ENCODE data around the gene NELL2. TPM values are rescaled to one million over a fixed set of nuclear protein-coding genes. Genes with fewer than 3 reads are reported as not detected.

NELL2 gene
- total RNA-seq, 1 experiment from 2014 or later = 1.1 TPM

- no peak for TF ChIP-seq EGR1 (IDR thresholded peaks at IDR 0.05; ENCODE audit: low read depth)
- no peak for TF ChIP-seq EZH2 (IDR thresholded peaks at IDR 0.05)
- no peak for TF ChIP-seq ELF1 (IDR thresholded peaks at IDR 0.05; ENCODE audit: borderline replicate concordance, low read depth)
- TF ChIP-seq POLR2AphosphoS5 (IDR thresholded peaks at IDR 0.05; ENCODE audit: low read depth, low read length) = no peak
- no peak for TF ChIP-seq SRF (IDR thresholded peaks at IDR 0.05; ENCODE audit: low read depth)
- TF ChIP-seq ZFX (IDR thresholded peaks at IDR 0.05) = no peak
- no peak for TF ChIP-seq TCF7L2 (IDR thresholded peaks at IDR 0.05; ENCODE audit: borderline replicate concordance, extremely low read depth, insufficient read depth, insufficient read length)
- no peak for TF ChIP-seq SP1 (IDR thresholded peaks at IDR 0.05; ENCODE audit: low read depth)
- no peak for TF ChIP-seq YY1 (IDR thresholded peaks at IDR 0.05; ENCODE audit: extremely low read depth, insufficient replicate concordance, low read depth, low read length)
- TF ChIP-seq REST (IDR thresholded peaks at IDR 0.05; ENCODE audit: low read depth) = no peak
- no peak for TF ChIP-seq ZBTB33 (IDR thresholded peaks at IDR 0.05; ENCODE audit: extremely low read depth, insufficient replicate concordance, low read length)
- no peak for TF ChIP-seq CTCF (IDR thresholded peaks at IDR 0.05 in 2 of 3, conservative IDR thresholded peaks at IDR 0.05 in 1 of 3; ENCODE audit: borderline replicate concordance in 1 of 3, insufficient read depth in 1 of 3, low read depth in 2 of 3, low read length in 2 of 3)
- TF ChIP-seq EZH2phosphoT487 (IDR thresholded peaks at IDR 0.05; ENCODE audit: borderline replicate concordance) = no peak
- TF ChIP-seq FOSL1 (IDR thresholded peaks at IDR 0.05; ENCODE audit: low read depth) = no peak
- no peak for TF ChIP-seq ZNF274 (IDR thresholded peaks at IDR 0.05; ENCODE audit: low read depth, low read length)
- no peak for TF ChIP-seq POLR2A (IDR thresholded peaks at IDR 0.05; ENCODE audit: borderline replicate concordance, extremely low read depth, insufficient read depth, insufficient read length)
- TF ChIP-seq CBX3 (IDR thresholded peaks at IDR 0.05; ENCODE audit: low read depth) = no peak
- ChIA-PET RAD21 (ENCODE audit: low non-redundant PET in 1 of 2, low total read pairs in 2 of 2, uncharacterized antibody in 2 of 2, unreplicated experiment in 2 of 2) (no interaction called here), POLR2A (no interaction called here), CTCF (no interaction called here)
- Histone ChIP-seq H4K20me1 (ENCODE audit: insufficient read depth) (no peaks in the 10 kb centered on the region), H3K9ac (ENCODE audit: low read length) (no peak overlapping the region), H3K27me3 (ENCODE audit: insufficient read depth, low read length) (no peaks in the 10 kb centered on the region), H3K79me2 (ENCODE audit: insufficient read depth, low read length) (no peaks in the 10 kb centered on the region), H3K9me2 (ENCODE audit: insufficient read depth) (no peaks in the 10 kb centered on the region), H3K4me1 (ENCODE audit: control insufficient read depth in 1 of 2, insufficient read depth in 2 of 2, low read length in 2 of 2) (peaks cover 5 to 6% of the 10 kb centered on the region in 2 experiments; a peak in 3 of 4 replicates), H3K36me3 (ENCODE audit: control insufficient read depth in 1 of 2, insufficient read depth in 2 of 2, low read length in 2 of 2) (no peaks in the 10 kb centered on the region), H3K27ac (ENCODE audit: low read depth, low read length) (no peak overlapping the region), H2AFZ (ENCODE audit: low read depth, low read length, poor library complexity, severe bottlenecking) (no peak overlapping the region), H3K9me3 (ENCODE audit: control insufficient read depth in 1 of 2, insufficient read depth in 1 of 2, low read depth in 1 of 2, low read length in 2 of 2) (no peaks in the 10 kb centered on the region), H3K4me3 (replicated peaks in 1 of 2; ENCODE audit: low read depth in 1 of 2, low read length in 2 of 2) (no peak overlapping the region), H3K4me2 (ENCODE audit: low read length) (peak overlapping the region; percentile 20; the same call in 1 of the 2 replicates)
- DNase-seq (ENCODE audit: low read depth, low spot score) = no peak
- intact Hi-C loops (cut with micrococcal nuclease) = no loop called here
- ATAC-seq = peak; percentile 59; the same call in 1 of the 2 replicates
- BruUV-seq (replicated peaks) = no TSS peak
Measured at GRCh38 chr12:44589697-44590096, 286.4 kb downstream of the NELL2 start.

Data from HCT116 (cell line).